HG03103 (cell line): Measurements from ENCODE around the gene NACAD.
A peak's percentile ranks its signal among the peaks of the same experiment; 100 is the strongest.
"Not testable (repeated sequence)": the region's sequence is repeated elsewhere in the genome, so short reads cannot be mapped to it uniquely, and the experiment has no call there.

ENCODE experiments used
- ATAC-seq: cut with Tn5 transposase; IDR thresholded peaks from one replicate; pipeline ENCODE4 v1.9.1; 2021; ENCODE audit warnings: low read depth; ENCODE audit not compliant: unreplicated experiment

NACAD gene

DNA sequence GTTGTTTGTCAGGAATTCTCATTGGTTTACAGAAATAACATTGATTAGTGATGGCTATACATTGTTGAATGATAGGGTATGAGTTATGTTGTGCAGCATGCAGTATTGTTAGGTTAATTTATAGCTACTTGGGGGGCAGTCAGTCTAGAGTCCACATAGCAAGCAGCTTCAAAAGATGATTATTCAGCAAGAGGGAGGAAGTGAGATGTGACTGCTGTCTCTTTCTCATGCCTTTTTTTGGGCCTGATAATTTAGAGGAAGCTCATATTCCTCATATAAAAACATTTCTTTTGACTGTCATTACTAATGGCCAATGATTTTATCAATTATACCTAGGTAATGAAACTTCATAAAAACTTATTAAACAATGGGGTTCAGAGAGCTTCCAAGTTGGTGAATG is 26.2 kb upstream of the NACAD start:
- no peak for ATAC-seq

DNA sequence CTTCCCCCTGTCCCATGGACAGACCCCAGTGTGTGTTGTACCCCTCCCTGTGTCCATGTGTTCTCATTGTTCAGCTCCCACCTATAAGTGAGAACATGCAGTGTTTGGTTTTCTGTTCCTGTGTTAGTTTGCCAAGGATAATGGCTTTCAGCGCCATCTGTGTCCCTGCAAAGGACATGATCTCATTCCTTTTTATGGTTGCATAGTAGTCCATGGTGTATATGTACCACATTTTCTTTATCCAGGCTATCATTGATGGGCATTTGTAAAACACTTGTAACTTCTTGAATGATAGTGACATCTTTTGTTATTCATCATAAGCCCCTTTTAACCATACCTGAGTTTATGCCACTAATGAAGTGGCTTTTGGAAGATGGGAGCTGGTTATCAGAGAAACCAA is 25.5 kb upstream of the NACAD start:
- ATAC-seq, result not testable (repeated sequence)

DNA sequence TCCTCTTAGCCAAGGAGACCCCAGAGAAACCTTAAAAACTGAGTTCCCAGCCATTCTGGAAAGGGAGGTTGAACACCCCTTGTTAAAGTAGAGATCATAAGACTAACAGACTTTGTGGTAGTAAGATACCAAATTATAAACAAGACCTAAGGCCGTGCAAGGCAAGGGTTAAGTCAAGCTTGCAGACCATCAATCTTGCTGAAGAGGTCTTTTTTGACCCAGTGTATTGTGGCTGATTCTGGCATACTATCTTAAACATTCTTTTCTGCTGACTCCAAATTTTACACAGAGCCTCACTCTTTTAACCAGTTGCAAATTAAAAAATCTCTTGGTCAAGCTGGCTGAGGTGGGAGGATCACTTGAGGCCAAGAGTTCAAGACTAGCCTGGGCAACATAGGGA is 23.9 kb upstream of the NACAD start:
- no peak for ATAC-seq

DNA sequence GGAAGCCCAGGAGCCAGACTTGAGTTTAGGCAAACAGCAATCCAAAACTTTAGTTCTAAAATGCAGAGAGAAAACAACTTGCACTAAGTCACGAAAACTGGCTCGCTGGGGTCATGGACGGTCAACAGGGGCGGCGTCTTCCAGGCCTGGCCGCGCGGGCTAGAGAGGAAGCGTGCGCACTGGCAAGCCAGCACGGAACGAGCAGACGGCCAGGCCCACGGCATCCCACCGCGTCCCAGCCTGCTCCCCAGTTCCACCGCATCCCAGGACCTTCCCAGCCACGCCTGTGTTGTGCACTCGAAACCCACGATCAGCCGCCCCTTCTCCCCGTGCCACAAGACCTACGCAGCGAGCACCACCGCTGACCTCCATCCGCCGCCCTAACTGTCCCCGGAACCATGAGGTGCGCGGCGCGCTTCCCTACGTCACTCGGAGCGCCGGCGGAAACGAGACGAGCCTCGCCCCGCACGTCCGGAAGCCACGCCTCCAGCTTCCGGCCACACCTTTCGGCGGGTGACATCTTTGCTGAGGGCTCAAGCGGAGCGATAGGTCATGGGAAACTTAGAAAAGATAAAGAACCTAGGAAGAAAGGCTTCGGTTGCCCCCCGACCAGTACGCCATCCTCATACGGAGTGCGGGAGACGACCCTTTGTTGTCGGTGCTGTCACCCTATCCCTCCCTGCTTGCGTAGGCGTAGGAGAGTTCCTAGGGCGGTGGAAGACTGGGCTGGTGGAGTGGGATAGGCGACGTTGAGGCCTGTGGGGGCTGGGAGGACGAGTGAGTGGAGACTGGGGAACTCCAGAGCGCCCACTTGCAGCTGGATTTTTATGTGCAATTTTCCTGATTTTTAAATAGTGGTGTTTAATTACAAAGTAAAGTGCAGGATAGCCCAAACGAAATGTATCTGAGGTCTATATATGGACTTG is 22.8 kb upstream of the NACAD start, which contains the start of gene TBRG4:
Gene TBRG4, minus strand, starts transcription at position 400 of the 926 bp plus-strand sequence. CDS start 2,460 bp downstream, outside the sequence.
- ATAC-seq, result peak; percentile 92

DNA sequence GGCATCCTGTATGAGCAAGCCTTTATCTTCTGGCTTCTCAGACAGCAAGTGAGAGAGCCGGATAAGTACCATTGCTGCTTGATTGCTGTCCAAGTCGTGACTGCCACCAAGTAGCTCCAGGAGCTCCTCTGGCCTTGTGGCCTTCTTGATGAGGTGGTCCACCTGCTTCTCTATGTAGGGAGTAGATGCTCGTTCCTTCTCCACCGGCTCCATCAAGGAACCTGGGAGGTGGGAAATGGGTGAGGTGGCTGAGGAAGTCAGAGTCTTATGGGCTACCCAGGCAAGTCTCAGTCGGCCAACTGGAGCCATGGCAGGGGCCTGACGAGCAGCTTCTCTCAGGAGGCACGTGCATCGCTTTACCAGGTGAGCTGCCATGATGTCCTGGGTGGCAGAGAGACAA is 20.1 kb upstream of the NACAD start:
- no peak for ATAC-seq

DNA sequence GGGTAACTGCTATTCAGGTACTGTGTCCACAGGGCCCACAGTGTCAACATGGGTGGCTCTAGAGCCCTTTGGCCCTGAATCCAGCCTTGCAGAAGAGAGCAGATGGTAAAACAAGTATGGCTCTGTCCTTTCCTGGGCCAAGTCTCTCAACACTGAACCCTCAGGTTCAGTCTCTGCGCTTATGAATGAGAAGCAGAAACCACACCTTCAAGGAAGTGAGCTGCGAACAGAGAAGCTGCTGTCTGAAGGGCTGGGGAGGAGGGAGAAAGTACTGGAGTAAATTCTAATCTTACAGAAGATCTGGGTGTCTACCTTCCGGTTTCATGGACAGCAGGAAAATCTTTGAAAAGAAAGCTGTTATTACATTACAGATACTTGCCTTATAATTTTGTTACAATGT is 18.6 kb upstream of the NACAD start:
- no peak for ATAC-seq

DNA sequence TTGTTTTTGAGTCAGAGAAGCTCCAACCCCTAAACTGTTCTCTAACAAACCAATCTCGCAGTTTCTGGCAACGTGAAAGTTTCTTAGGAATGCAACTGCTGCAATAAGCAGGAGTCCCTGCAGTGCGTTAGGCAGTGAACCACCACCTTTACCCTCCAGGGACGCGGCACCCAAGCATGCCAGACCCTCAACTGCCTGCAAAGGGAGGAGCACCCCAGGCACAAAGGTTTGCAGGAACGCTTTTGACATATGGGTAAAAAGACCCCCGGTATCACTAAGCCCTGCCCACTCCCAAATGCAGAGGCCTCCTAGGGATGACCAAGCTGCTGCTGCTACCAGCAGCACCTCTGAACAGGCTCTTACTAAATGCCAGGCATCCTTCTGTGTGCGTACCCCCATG is 18.1 kb upstream of the NACAD start:
- ATAC-seq, result no peak

DNA sequence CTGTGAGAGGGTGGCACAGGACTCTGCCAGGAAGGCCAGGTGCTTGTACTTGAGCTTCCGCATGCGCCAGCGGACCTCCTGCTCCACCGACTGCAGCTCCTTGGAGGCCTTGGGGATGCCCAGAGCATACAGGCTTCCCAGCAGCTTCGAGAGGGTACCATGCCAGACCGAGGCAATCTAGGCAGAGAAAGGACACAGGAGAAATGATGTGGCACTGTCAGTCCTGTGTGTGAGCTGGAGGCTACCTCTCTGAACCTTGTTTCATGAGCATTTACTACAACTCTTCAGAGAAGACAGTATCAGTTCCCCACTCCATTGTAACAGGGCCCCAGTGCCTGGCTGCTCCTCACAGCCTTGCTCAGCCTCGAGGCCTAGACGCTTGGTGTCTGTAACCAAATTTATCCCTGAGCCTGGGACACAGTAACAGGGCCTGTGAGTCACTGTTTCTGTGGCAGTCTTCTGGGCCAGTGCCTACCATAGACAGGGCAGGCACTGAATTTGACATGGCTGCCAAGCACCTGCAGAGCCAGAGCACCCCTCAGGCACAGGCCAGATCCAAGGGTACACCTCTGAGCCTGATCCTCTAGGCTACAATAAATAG is 16.9 kb upstream of the NACAD start:
- no peak for ATAC-seq

DNA sequence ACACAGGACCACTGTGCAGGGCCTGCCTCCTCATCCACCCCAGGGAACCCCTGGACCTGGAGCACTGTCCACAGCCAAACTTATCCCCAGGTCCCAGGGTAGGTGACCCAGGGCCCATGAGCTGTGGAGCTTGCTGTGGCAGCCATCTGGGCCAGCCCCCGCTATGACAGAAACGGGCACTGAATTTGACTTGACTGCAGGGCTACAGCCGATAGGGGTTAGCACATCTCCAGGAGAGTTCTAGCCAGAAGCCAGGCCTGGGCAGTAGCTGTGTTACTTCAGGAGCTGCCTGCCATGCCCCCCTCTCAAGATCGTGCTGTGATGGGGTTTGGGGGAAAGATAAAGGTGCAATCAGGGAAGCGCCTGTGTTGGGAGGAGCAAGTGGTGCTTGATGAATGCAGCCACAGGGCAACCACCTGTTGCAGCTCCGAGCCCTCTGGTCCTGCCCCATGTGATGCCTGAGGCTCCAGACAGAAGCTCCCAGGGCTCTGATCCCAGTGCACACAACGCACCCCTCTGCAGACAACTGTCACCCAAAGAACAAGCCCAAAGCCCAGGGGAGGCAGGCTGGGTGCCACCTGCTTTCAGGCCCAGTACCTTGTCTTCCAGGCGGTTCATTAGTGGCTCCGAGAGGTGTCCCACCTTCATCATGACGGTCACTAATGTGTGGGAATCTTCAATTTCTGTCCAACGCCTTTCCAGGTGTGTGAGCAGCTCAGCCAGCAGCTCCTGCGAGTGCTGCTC is 16.2 kb upstream of the NACAD start:
- ATAC-seq, result no peak

DNA sequence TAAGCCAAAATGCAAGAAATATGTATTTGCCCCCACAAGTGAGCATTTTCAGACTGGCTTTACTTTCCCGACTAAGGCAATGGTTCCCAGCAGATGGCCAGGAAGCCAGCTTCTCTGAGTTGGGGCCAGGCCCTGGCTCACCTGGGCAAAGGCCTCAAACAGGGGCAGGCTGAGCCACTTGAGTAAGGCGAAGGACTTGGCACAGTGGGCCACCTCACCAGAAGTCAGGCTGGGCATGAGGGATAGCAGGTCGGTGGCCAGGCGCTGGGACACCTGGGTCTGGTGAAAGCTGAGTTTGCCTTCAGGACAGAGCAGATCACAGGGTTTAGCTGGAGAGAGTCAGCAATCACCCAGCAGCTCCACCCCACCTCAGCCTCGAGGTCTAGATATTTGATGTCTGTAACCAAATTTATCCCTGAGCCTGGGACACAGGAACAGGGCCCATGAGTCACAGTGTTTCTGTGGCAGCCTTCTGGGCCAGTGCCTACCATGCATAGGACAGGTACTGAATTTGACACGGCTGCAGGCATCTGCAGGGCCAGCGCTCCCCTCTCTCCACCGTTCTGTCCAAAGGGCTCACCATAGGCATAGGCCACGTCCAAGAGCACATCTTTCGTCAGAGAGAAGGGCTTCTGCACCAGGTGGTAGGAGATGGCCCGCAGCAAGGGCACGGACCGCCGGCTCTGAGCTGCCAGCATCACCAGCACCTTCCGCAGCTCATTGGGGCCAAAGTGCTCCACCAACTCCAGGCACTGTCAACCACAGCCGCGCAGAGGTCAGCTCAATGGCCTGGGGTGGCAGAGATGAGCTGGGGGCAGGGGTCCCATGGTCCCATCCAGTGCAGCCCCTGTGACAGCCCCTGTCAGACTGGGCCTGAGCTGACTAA is 15.4 kb upstream of the NACAD start:
- no peak for ATAC-seq

DNA sequence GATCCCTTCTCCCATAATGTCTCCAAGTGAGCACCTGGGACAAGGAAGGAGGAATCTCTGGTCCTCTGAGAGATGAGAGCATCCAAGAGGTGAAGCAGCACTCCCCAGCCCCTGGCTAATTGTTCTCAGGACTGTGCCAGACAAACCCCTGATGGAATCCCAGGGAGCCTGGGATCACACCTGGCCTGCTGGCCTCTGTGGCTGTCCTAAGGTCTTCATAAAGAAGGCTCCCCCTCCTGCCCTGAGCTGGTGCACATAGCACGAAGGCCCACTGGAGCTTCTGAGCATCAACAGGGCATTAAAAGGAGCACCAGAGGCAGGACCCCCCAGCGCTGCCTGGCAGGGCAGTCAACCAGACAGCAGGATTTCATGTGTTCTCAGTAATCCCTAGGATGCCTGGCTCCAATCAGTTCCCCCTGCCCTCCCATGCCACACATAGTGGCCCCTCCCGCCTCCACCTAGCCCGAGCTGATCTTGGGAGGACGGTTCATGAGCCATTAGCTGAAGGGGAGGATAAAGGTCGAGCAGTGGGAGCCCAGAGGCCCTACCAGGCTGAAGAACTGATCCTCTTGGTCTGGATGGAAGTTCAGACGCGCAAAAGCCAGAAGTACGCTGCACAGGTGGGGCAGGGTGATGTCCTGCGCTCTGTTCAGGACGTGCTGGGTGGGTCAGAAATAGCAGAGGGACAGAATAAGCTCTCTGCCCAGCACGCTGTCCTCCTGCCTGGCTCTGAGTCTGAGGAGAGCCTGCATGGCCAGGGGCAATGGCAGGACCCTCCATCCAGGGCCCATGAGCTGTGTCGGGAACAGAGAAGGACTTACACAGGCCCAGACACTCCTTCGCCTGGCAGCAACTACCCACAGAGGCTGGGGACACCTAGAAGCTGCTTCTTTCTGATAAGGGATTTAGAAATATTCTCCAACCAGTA is 14.3 kb upstream of the NACAD start:
- no peak for ATAC-seq

DNA sequence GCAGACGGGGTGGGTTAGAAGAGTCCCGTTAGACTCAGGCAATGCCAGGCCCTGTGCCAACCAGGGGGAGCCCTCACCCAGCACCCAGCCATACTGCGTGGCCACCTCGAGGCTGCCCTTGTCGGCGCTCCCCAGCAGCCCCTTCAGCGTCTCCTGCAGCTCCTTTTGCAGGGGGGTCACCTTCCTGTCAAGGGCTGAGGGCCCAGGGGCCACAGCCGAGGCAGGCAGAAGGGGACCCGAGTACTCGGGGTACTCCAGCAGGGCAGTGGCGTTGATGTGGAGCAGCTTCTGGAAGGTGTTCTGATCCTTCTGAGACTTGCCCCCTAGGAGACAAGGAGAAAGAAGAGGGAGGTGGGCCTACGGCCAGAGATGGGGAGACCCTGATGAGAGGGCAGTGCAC is 13.0 kb upstream of the NACAD start:
- no peak for ATAC-seq

DNA sequence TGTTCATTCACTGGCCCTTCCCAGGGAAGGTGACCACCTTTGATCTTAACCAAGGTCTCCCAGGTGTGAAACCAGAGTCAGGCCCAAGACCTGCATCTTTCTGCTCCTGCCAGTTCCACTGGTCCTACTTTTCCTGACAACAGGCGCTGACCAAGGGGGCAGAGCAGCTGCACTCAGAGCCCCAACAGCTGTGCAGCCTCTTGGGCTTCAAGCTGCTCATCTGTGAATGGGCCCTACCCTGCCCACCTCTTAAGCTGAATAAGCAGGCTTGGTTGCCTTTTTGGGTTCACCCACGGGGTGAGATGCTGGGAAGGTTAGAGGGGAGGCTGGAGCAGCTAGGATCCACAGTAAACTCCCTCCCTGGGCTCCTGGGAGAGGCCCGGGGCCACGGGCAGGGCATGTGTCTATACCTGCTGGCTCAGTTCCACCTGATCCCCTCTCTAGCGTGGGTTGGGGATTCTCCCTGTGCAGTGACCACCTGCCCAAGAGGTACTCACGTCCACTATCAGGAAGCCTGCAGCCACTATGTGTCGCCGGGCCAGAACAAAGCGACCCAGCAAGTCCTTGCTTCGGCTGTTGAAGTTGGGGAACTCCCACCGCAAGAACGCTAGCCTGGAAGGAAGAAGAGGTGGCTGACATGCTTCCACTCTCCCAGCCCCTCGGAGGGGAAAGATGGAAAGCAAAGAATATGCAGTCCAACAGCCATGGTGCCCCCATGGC is 12.2 kb upstream of the NACAD start:
- ATAC-seq, result no peak

DNA sequence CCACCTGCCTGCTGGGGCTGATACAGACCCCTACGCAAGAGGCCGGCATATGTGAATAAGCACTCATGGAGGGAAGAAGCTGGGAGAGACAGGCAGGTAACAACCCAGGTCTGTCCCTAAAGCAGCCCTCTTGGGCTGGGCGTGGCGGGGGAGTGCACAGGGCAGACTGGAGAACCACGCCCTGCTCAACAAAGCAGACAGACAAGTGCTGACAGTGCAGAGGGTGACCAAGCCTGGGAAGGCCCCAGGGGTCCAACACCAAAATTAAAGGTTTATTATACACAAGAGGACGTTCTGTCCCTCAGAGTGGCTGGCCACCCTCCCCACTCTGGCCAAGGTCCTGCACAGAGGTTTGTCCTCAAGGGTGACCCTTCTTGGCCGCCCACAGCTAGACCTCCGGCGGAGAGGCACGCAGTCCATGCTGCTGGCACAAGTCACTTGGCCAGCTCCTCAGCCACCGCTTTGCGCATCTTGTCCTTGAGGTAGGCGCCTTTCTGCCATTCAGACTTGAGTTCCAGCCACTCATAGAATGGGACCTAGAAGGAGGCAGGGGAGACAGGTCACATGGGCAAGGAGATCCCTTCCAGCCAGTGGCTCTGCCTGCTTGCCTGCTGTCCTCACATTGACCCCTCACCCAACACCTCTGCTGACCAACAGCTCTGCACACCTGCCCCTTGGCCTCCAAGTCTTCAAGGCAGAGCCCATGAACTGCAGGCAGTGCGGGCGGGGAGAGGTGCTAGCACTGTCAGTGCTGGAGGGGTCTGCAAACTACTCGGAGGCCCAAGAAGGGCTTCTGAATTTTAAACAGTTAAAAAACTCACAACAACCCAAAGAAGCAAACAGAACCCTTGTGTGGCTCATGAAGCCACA is 11.4 kb upstream of the NACAD start:
- no peak for ATAC-seq

DNA sequence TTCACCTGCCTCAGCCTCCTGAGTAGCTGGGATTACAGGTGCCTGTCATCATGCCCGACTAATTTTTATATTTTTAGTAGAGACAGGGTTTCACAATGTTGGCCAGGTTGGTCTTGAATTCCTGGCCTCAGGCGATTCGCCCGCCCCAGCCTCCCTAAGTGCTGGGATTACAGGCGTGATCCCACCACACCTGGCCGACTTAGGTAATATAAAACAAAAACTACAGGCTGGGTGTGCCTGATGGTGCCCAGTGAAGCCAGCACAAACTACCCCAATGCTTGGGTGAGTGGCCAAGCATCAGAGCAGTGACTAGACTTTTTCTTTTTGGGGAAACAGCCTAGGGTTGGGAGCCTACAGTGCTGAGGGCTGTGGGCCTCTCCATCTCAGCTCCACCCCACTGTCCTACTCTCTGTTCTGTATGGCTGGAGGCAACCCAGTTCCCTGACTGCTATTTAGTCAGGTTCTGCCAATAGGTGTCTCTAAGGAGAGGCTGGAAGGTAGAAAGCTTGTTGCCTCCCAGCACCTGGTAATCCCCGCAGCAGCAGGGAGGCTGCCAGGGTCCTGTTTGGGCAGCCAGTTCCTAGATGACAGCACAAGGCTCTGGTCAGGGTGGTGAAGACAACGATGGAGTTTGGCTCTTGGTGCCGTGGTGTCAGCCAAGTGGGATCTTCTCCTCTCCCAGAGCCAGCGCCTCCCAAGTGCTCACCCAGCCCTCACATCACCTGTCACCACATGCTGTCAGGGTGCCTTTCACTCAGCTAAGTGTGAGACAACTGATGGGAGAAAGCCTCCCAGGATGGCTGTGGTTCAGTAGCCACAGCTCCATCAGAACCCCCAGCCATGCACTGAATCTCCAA is 10.4 kb upstream of the NACAD start:
- ATAC-seq, result no peak

DNA sequence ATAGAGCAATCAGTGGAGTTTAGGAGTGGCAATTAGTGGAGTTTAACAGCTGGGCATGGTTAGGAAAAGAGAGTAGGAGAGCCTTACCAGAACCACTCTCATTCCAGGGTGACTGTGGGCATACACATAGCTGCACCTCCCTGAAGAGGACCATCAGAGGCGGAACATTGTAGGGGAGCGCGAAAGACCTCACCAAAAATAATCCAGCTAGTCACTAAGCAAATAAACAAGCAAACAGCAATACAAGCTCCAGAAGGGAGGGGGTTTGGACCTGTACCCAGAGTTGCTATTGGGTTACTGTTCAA is 4.1 kb upstream of the NACAD start:
- ATAC-seq, result no peak
